ENCODE results near the gene KCNJ18.
"Not testable (repeated sequence)": the region's sequence is repeated elsewhere in the genome, so short reads cannot be mapped to it uniquely, and the experiment has no call there.

The KCNJ18 gene

GRCh38 chr17:21665171-21665570 lies 27.2 kb upstream of the KCNJ18 start:
- H3K79me1 ChIP-seq (ENCODE audit: low read length); H3K27me3 ChIP-seq (ENCODE audit: insufficient read depth, low read length, poor library complexity); H2AK5ac ChIP-seq (ENCODE audit: low read length); H3K36me3 ChIP-seq (ENCODE audit: control insufficient read depth, insufficient read depth, low read length); DNase-seq; H3K4me2 ChIP-seq (ENCODE audit: low read length); H3K4me3 ChIP-seq (ENCODE audit: low read length); H3K56ac ChIP-seq (ENCODE audit: low read length); H2BK120ac ChIP-seq (ENCODE audit: low read depth, low read length); H2BK15ac ChIP-seq (replicated peaks; ENCODE audit: low read depth); H3K9ac ChIP-seq (ENCODE audit: low read length); H3K4ac ChIP-seq (ENCODE audit: low read depth, low read length); H3K79me2 ChIP-seq (ENCODE audit: control insufficient read depth, insufficient read depth, low read length); H3K27ac ChIP-seq (ENCODE audit: low read depth, low read length); H4K5ac ChIP-seq (ENCODE audit: low read length); H3K4me1 ChIP-seq (ENCODE audit: control insufficient read depth, low read depth, low read length); H3K18ac ChIP-seq (ENCODE audit: low read length); H4K8ac ChIP-seq (ENCODE audit: low read depth, low read length); H3K23ac ChIP-seq (ENCODE audit: low read length); H2BK5ac ChIP-seq (ENCODE audit: low read length): not testable (repeated sequence)
- WGBS (ENCODE audit: extremely low coverage, insufficient coverage, low lambda C conversion rate): no CpG with 5 or more reads among the region's 1 CpG

GRCh38 chr17:21665935-21666493 lies 26.3 kb upstream of the KCNJ18 start:
- H2BK120ac ChIP-seq (ENCODE audit: low read depth, low read length); H3K27ac ChIP-seq (ENCODE audit: low read depth, low read length); H4K5ac ChIP-seq (ENCODE audit: low read length); H3K4me1 ChIP-seq (ENCODE audit: control insufficient read depth, low read depth, low read length); H3K36me3 ChIP-seq (ENCODE audit: control insufficient read depth, insufficient read depth, low read length); H2BK5ac ChIP-seq (ENCODE audit: low read length); DNase-seq; H3K79me2 ChIP-seq (ENCODE audit: control insufficient read depth, insufficient read depth, low read length); H3K9ac ChIP-seq (ENCODE audit: low read length); H3K56ac ChIP-seq (ENCODE audit: low read length); H3K4ac ChIP-seq (ENCODE audit: low read depth, low read length); H3K23ac ChIP-seq (ENCODE audit: low read length); H3K27me3 ChIP-seq (ENCODE audit: insufficient read depth, low read length, poor library complexity); H2AK5ac ChIP-seq (ENCODE audit: low read length); H3K18ac ChIP-seq (ENCODE audit: low read length); H2BK15ac ChIP-seq (replicated peaks; ENCODE audit: low read depth); H3K79me1 ChIP-seq (ENCODE audit: low read length); H4K8ac ChIP-seq (ENCODE audit: low read depth, low read length); H3K4me2 ChIP-seq (ENCODE audit: low read length): not testable (repeated sequence)
- WGBS (ENCODE audit: extremely low coverage, insufficient coverage, low lambda C conversion rate): no CpG with 5 or more reads among the region's 2 CpGs
- peak overlapping the region; percentile 24 for H3K4me3 ChIP-seq (ENCODE audit: low read length)

GRCh38 chr17:21666711-21667412 lies 25.5 kb upstream of the KCNJ18 start:
- WGBS (ENCODE audit: extremely low coverage, insufficient coverage, low lambda C conversion rate): no CpG with 5 or more reads among the region's 3 CpGs
- not testable (repeated sequence) for H3K18ac ChIP-seq (ENCODE audit: low read length); H3K27ac ChIP-seq (ENCODE audit: low read depth, low read length); H3K79me1 ChIP-seq (ENCODE audit: low read length); H2BK5ac ChIP-seq (ENCODE audit: low read length); H3K4ac ChIP-seq (ENCODE audit: low read depth, low read length); H2AK5ac ChIP-seq (ENCODE audit: low read length); H4K8ac ChIP-seq (ENCODE audit: low read depth, low read length); H2BK15ac ChIP-seq (replicated peaks; ENCODE audit: low read depth); DNase-seq; H3K9ac ChIP-seq (ENCODE audit: low read length); H3K4me3 ChIP-seq (ENCODE audit: low read length); H3K4me2 ChIP-seq (ENCODE audit: low read length); H3K36me3 ChIP-seq (ENCODE audit: control insufficient read depth, insufficient read depth, low read length); H3K4me1 ChIP-seq (ENCODE audit: control insufficient read depth, low read depth, low read length); H2BK120ac ChIP-seq (ENCODE audit: low read depth, low read length); H3K79me2 ChIP-seq (ENCODE audit: control insufficient read depth, insufficient read depth, low read length); H3K56ac ChIP-seq (ENCODE audit: low read length); H3K27me3 ChIP-seq (ENCODE audit: insufficient read depth, low read length, poor library complexity); H3K23ac ChIP-seq (ENCODE audit: low read length); H4K5ac ChIP-seq (ENCODE audit: low read length)

- not testable (repeated sequence) for H4K5ac ChIP-seq (ENCODE audit: low read length); H3K79me2 ChIP-seq (ENCODE audit: control insufficient read depth, insufficient read depth, low read length); H2BK5ac ChIP-seq (ENCODE audit: low read length); H3K56ac ChIP-seq (ENCODE audit: low read length); H2BK15ac ChIP-seq (replicated peaks; ENCODE audit: low read depth); H3K36me3 ChIP-seq (ENCODE audit: control insufficient read depth, insufficient read depth, low read length); H3K9ac ChIP-seq (ENCODE audit: low read length); H3K27ac ChIP-seq (ENCODE audit: low read depth, low read length); H3K4me3 ChIP-seq (ENCODE audit: low read length); H3K79me1 ChIP-seq (ENCODE audit: low read length); H3K4ac ChIP-seq (ENCODE audit: low read depth, low read length); H3K4me2 ChIP-seq (ENCODE audit: low read length); H3K4me1 ChIP-seq (ENCODE audit: control insufficient read depth, low read depth, low read length); H4K8ac ChIP-seq (ENCODE audit: low read depth, low read length); H3K23ac ChIP-seq (ENCODE audit: low read length); H2BK120ac ChIP-seq (ENCODE audit: low read depth, low read length); H3K18ac ChIP-seq (ENCODE audit: low read length); H3K27me3 ChIP-seq (ENCODE audit: insufficient read depth, low read length, poor library complexity); DNase-seq; H2AK5ac ChIP-seq (ENCODE audit: low read length)
- WGBS (ENCODE audit: extremely low coverage, insufficient coverage, low lambda C conversion rate): no CpG with 5 or more reads among the region's 7 CpGs
These were observed 24.8 kb upstream of the KCNJ18 start for GRCh38 chr17:21667413-21668117.

- not testable (repeated sequence) for H3K56ac ChIP-seq (ENCODE audit: low read length); H3K9ac ChIP-seq (ENCODE audit: low read length); H3K27me3 ChIP-seq (ENCODE audit: insufficient read depth, low read length, poor library complexity); H3K36me3 ChIP-seq (ENCODE audit: control insufficient read depth, insufficient read depth, low read length); H3K4me1 ChIP-seq (ENCODE audit: control insufficient read depth, low read depth, low read length); H2AK5ac ChIP-seq (ENCODE audit: low read length); H4K5ac ChIP-seq (ENCODE audit: low read length); H3K23ac ChIP-seq (ENCODE audit: low read length); H3K4ac ChIP-seq (ENCODE audit: low read depth, low read length); H3K18ac ChIP-seq (ENCODE audit: low read length); H3K79me1 ChIP-seq (ENCODE audit: low read length); H3K4me3 ChIP-seq (ENCODE audit: low read length); H2BK120ac ChIP-seq (ENCODE audit: low read depth, low read length); H2BK15ac ChIP-seq (replicated peaks; ENCODE audit: low read depth); H4K8ac ChIP-seq (ENCODE audit: low read depth, low read length); H3K79me2 ChIP-seq (ENCODE audit: control insufficient read depth, insufficient read depth, low read length); DNase-seq; H2BK5ac ChIP-seq (ENCODE audit: low read length); H3K27ac ChIP-seq (ENCODE audit: low read depth, low read length); H3K4me2 ChIP-seq (ENCODE audit: low read length)
- no CpG with 5 or more reads among the region's 3 CpGs for WGBS (ENCODE audit: extremely low coverage, insufficient coverage, low lambda C conversion rate)
These were observed 24.2 kb upstream of the KCNJ18 start for GRCh38 chr17:21668118-21668488.

Measured in mesendoderm (in vitro differentiated cells).